CD4-positive, alpha-beta T cell treated with Interleukin-6 for 4 hours (primary cell): ENCODE results near the gene UTS2B.

Source experiments
- DNase-seq: peaks from one replicate; pipeline ENCODE4 v3.0.0-alpha.2; 2020; ENCODE audit warnings: mixed read lengths

The UTS2B gene

GRCh38 chr3:191350396-191351090 is 20.2 kb upstream of the UTS2B start:
- DNase-seq, result no peak

GRCh38 chr3:191348098-191348497 is 17.8 kb upstream of the UTS2B start:
- DNase-seq, result no peak

- DNase-seq, result no peak
These were observed 16.9 kb upstream of the UTS2B start for GRCh38 chr3:191347228-191347627.

GRCh38 chr3:191345334-191345733 is 15.0 kb upstream of the UTS2B start:
- no peak for DNase-seq

GRCh38 chr3:191343913-191344312 is 13.6 kb upstream of the UTS2B start:
- DNase-seq, result no peak

GRCh38 chr3:191343115-191343514 is 12.8 kb upstream of the UTS2B start:
- no peak for DNase-seq

GRCh38 chr3:191342411-191342810 is 12.1 kb upstream of the UTS2B start:
- no peak for DNase-seq

- DNase-seq, result no peak
These were observed 11.7 kb upstream of the UTS2B start for GRCh38 chr3:191342006-191342405.

GRCh38 chr3:191340966-191341365 is 10.6 kb upstream of the UTS2B start:
- DNase-seq, result no peak

- no peak for DNase-seq
These were observed 10.0 kb upstream of the UTS2B start for GRCh38 chr3:191340351-191340750.

GRCh38 chr3:191339316-191339917 is 9.1 kb upstream of the UTS2B start:
- DNase-seq, result no peak

GRCh38 chr3:191338177-191338488 is 7.8 kb upstream of the UTS2B start:
- no peak for DNase-seq

GRCh38 chr3:191336833-191337232 is 6.5 kb upstream of the UTS2B start:
- no peak for DNase-seq

GRCh38 chr3:191334346-191334893 is 4.1 kb upstream of the UTS2B start:
- no peak for DNase-seq

- DNase-seq, result no peak
These were observed 3.1 kb upstream of the UTS2B start for GRCh38 chr3:191333298-191333880.

GRCh38 chr3:191331388-191331787 is 1.1 kb upstream of the UTS2B start:
- no peak for DNase-seq

GRCh38 chr3:191330530-191331048 is 263 bp upstream of the UTS2B start:
- no peak for DNase-seq

- peak; percentile 46 for DNase-seq
These were observed 1.2 kb downstream of the UTS2B start, which contains the start of gene CCDC50 for GRCh38 chr3:191328962-191329653. Gene CCDC50, plus strand, starts transcription at chr3:191329394. Its CDS starts 281 bp downstream, at chr3:191329675.

- DNase-seq, result no peak
These were observed 1.9 kb downstream of the UTS2B start for GRCh38 chr3:191328383-191328961.

GRCh38 chr3:191327526-191327925 is 2.8 kb downstream of the UTS2B start:
- no peak for DNase-seq

GRCh38 chr3:191324936-191325335 is 5.4 kb downstream of the UTS2B start:
- DNase-seq, result no peak

GRCh38 chr3:191321019-191321767 is 9.1 kb downstream of the UTS2B start:
- DNase-seq, result no peak
